IPS DF 4.7 (cell line): ENCODE data around the gene SPECC1.
"Not testable (repeated sequence)": the region's sequence is repeated elsewhere in the genome, so short reads cannot be mapped to it uniquely, and the experiment has no call there.

ENCODE experiments used
- DNase-seq: peaks from one replicate; pipeline ENCODE4 v3.0.0-alpha.2; 2013; ENCODE audit warnings: low spot score; ENCODE audit errors: extremely low read depth

The SPECC1 gene

DNA sequence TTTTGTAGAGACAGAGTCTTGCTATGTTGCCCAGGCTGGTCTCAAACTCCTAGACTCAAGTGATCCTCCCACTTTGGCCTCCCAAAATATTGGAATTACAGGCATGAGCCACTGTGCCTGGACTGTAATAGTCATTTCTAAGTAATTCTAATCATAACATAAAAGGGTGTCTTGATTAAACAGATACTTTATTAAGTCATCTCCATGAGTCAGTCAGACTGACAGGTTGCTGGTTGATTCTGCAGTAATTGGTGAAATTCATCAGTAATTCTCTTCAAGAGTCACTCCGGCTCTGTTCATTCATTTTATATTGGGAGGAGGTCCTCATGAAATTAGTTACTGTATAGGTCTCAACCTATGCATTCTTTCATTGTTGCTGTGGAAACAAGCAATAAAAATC is 85.6 kb downstream of the SPECC1 start:
- no peak for DNase-seq

DNA sequence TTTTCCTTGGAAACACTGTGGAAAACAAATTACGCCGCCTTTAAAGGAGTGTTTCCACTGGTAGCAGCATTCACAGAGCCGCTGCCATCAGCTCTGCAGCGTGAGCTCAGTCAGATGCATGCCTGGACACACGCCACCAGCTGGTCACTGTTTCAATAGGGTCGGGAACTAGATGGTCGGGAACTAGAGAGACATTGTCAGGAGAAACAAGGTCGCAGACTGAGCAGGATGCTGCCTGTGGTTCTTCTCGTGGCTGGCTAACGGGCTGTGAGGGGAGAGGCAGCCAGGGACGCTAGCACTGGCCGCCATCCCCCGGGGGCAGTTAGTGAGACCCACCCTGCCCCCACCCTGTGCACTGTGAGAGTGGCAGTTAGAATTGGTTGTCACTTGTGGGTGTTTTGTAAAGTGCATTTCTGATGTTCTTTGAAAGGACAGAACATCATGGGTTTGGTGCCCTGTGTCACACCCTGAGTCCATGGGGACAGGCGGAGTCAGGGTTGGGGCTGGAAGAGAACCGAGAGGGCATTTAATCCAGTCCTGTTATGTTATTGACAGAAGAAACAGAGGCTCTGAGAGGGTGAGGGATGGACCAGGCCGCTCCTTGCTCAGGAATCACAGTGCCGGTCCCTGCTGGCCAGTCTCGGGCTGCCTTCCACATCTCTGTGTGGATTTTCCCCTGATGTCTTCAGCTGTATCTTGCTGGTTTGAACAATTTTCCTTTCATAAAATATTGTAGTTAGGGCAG is 86.3 kb downstream of the SPECC1 start:
- peak; percentile 56 for DNase-seq

DNA sequence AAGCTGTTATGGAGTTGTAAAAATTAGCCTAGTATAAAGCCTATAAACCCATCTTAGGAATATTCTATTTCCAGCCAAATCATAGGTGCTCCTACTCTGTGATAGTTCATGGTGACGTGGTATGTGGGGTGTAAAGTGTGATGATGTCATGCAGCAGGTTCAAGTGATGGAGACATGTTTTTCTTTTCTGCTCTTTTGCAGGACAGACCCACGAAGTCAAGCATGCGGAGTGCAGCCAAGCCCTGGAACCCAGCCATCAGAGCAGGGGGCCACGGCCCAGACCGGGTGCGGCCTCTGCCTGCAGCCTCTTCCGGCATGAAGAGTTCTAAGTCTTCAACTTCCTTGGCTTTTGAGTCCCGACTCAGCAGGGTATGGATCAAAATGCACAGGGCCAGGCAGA is 87.3 kb downstream of the SPECC1 start:
- DNase-seq: no peak

DNA sequence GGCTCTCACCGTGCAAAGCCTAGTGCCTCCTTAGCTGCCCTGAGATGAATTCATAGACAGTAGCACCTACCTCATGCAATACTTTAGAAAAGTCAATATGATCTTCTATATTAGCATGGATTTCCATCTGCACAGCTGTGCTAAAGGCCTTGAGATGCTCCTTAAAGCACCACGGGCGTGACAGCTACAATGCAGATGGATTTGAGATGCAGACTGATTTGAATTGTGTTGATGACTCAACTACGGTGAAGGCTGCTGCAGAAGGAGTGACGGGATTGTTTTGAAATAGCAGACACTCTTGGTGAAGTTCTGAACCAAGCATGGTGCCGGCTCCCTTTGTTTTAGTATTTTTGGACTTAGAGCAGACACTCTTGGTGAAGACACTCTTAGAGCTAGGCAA is 88.2 kb downstream of the SPECC1 start:
- DNase-seq: no peak

DNA sequence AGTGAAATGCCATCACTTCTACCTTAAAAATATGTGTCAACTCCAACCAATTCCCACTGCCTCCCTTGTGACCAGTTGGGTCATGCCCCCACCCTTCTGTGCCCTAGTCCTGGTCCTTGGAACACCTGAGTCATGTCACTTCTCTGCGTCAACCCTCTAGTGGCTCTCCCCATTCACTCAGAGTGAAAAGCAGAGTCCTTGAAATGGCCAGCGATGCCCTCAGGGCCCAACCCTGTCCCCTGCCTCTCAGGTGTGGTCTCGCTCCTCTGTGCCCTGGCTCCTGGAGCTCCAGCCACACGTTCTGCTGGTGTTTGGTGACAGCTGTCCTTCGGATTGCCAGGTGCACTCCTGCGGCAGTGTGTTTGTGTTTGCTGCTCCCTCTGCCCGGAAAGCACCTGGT is 89.2 kb downstream of the SPECC1 start:
- DNase-seq: no peak

DNA sequence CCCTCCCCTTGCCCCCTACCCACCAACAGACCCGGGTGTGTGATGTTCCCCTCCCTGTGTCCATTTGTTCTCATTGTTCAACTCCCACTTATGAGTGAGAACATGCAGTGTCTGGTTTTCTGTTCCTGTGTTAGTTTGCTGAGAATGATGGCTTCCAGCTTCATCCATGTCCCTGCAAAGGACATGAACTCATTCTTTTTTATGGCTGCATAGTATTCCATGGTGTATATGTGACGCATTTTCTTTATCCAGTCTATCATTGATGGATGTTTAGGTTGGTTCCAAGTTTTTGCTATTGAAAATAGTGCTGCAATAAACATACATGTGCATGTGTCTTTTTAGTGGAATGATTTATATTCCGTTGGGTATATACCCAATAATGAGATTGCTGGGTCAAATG is 91.6 kb downstream of the SPECC1 start:
- not testable (repeated sequence) for DNase-seq

DNA sequence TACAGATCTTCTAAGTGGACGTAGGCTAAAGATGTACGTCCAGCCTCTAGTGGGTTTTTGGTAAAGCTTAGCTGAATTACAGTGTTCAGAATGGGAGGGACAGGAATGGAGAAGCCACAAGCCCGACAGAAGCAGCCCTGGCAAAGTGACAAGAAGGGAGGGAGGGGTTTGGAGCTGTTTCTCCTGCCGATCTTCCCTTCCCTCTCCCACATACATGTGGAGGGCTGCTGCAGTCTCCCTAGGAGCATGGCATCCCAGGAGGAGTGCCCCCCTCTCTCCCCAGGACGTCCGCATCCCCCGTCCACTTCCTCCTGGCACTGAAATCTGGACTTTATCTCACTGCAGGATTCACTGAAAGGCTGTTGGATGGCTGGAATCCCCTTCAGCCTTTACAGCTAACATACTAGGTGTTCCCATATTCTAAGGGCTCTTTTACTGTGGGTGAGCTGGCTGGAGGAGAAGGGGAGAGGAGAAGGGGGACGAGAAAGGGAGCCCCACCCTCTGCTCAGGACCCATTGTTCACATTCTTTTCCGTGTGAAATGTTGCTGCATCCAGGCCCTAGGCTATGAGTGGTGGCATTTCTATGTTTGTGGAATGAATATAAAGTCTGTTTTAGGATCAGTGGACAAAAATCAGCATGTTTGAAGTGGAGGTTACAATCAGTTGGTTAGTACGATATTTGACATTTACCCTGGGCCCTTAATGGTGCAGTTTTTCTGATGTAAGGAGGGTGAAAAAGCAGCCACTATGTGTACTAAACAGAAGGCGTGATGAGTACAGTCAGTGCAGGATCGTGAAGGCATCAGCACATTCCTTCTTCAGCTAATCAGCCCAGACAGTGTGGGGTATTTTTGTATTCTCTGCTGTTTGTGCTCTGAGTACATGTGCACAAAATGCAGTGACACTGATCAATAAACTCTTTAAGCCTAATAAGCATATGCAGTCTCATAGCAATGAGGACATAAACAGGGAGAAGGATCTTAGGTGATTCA is 94.6 kb downstream of the SPECC1 start:
- DNase-seq: no peak

DNA sequence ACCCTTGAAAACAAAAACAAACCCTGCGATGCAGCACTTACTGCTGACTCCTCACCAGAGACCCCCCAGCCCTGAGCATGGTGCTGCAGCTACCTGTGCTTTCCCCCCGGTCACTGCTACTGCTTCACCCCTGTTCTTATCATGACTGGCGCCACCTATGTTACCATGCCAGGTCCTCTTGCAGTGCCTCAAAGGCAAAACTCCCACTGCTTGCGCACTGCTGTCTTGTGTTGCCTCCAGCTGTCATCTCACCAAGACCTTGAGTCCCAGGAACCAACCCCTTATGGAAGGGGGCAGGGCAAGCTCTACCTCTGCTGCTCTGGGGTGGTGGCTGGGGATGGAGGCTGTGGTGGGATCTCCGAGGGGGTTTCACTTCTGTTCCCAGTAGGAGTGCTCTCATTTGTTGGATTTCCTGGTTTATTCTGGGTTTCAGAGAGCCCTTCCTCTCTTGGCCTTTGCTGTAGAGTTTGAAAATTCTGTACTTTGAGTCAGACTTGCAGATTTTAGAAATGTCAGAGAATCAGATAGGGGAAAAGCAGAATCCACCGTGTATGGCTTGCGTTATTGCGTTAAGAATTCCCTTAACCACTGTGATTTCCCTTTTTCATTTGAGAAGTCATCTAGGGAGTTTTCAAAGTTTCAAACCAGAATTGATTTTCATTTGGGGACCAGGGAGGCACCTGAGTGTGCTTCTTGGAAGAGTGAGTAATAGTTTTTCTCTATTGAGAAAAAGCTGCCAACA is 96.6 kb downstream of the SPECC1 start:
- DNase-seq: no peak

DNA sequence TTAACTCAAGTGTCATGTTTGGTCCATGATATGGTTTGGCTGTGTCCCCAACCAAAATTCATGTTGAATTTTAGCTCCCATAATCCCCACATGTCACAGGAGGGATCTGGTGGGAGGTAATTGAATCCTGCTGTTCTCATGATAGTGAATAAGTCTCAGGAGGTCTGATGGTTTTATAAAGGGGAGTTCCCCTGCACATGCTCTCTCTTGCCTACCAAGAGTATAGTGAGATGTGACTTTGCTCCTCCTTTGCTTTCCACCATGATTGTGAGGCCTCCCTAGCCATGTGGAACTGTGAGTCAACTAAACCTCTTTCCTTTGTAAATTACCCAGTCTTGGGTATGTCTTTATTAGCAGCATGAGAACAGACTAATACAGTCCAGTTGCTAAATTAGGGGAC is 97.3 kb downstream of the SPECC1 start:
- not testable (repeated sequence) for DNase-seq

DNA sequence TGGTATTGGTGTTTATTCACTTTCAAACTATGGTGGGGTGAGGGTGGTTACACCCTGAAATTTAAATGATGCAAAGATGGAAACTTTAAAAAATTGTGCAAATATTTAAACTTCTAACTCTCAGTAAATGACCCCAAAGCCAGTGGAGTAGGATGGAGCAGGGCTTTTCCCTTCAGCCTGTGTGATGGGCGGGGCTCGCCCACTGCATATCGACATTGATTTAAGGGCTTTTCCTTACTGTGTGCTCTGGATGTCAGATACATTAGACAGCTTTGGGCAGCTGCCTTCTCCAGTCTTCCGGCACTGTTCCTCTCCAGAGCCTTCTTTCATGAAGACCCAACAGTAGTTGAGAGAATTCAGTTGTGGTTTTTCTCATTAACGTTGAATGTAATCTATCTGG is 99.9 kb downstream of the SPECC1 start:
- no peak for DNase-seq

DNA sequence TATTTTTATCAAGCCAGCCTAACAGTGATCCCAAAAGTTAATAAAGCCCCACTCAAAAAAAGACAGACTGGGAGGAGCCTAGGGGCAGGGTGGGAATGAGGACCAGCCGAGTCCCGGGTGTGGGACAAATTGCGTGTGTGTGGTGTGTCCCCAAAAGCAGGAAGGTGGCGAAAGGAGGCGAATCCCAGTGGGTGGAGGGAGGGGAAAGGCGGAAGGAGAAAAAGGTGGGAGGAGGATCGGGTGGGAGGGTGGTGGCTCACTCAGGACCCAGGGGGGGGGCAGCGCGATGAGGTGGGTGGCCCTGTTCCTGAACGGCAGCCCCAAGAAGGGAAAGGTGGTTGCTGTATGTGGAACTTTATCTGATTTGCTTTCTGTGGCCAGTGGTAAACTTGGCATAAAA is 102.4 kb downstream of the SPECC1 start:
- DNase-seq: no peak

DNA sequence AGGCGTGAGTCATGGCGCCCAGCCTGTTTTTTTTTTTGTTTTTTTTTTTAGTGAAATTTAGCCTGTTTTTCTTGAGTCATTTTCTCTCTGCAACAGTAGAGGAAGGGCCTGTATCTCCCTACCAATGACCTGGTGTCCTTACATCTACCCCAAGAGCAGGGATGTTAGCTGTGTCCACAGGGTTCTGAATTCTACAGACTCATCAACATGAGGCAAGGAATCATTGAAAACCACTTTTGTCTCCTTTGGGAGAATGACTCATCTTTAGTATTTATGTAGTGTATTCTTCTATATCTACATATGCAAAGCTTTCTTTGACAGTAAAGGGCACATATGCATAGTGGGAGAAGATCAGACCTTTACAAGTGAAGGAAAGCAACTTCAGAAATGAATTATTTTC is 105.3 kb downstream of the SPECC1 start:
- no peak for DNase-seq

DNA sequence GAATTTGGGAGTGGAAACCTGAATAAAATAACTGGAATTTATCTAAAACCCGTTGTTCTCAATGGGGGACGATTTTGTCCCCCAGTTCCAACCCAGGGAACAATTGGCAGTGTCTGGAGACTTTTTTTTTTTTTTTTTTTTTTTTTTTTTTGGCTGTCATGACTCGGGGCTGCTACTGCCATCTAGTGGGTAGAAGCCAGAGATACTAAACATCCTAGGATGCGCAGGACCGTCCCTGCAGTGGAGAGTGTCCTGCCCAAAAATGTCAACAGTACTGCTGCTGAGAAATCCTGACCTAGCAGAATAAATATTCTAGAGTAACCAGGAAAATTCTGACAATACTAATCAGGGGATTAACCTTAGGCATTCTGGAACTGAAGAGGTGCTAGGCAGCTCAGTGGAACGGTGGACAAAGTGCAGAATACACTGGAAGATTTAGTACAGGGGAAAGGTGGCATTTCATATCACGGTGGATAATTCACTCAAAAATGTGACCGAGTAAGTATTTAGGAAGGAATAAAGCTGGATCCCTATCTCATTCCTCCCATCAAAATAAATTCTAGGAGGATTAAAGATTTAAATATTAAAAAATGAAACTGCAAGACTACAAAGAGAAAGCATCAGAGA is 107.6 kb downstream of the SPECC1 start:
- DNase-seq: no peak

DNA sequence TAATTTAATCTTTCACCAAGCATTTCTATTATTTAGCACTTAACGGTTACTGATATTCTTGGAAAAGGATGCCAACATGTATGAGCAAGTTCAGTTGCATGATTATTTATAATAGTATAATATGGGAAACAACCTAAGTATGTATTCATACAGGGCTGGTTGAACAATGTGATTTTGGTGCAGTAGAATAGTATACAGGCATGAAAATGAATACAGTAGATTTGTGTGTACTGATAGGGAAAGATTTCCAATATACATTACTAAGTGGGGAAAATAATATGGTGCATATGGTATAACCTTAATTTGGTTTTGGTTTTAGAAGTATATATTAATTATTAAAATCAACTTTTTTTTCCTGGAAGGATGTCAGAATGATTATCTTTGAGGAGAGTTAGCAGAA is 109.1 kb downstream of the SPECC1 start:
- no peak for DNase-seq

DNA sequence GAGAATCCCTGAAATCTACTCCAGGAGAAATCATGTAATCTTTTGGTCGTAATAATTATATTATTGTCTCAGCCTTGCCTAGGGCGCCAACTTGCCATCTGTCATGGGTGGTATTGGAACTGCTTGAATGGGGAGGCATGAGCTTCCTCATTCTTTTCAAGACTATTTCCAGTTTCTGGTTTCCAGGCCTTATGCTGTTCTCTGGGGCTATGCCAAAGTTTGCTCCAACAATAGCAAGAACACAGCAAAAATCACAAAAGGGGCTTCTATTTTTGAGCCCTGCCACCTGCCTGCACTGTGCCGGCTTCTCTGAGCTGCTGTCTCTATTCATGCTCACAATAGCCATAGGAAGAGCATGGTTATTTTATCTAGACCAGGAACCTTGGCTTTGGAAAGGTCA is 111.7 kb downstream of the SPECC1 start:
- no peak for DNase-seq

DNA sequence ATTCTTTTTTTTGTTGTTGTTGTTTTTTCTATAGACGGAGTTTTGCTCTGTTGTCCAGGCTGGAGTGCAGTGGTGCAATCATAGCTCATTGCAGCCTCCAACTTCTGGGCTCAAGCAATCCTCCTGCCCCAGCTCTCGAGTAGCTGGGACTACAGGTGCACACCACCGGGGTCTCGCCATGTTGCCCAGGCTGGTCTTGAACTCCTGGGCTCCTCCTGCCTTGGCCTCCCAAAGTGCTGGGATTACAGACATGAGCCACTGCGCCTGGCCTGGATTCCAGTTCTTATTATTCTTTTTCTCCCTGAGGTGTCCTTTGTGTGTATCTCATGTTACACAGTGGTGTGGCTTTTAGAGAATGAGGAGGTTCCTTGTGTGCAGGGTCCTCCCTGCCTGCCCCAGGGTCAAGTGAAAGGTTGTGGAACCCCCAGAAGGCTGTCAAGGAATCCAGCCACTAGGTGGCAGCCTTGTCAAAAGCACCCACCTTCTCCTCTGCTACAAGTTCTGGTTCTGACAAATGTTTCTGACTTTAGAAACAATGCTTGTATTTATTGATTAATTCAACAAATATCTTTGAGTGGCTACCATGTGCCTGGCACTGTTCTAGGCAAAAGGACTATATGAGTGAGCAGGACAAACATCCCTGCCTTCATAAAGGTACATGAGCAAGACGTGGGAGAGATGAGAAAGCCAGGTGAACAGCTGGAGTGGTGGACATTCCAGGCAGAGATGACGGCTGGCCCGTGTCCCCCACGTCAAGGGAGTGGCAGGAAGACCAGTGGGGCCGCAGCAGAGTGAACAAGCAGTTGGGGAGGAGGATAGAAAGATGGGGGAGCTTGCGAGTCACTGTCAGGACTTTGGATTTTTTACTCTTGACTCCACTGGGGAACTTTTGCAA is 112.4 kb downstream of the SPECC1 start:
- DNase-seq: peak; percentile 83

DNA sequence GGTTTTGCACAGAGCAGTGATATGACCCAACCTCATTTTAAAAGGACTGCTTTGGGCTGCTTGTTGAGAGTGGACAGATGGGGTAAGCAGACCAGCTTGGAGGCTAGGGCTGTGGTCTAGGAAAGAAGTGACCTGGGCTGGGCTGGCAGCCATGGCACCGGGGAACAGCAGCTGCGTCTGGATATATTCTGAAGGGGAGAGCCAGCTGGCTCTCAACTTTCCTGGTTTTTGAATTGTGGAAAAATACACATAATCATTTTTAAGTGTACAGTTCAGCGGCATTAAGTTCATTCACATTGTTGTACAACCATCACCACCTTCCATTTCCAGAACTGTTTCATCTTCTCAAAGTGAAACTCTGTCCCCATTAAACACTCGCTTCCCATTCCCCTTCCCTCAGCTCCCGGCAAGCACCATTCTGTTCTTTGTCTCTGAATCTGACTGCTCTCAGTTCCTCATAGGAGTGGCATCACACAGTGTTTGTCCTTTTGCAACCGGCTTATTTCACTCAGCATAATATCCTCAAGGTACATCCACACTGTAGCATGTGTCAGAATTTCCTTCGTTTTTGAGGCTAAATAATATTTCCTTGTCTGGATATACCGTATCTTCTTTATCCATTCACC is 113.2 kb downstream of the SPECC1 start:
- DNase-seq: no peak

DNA sequence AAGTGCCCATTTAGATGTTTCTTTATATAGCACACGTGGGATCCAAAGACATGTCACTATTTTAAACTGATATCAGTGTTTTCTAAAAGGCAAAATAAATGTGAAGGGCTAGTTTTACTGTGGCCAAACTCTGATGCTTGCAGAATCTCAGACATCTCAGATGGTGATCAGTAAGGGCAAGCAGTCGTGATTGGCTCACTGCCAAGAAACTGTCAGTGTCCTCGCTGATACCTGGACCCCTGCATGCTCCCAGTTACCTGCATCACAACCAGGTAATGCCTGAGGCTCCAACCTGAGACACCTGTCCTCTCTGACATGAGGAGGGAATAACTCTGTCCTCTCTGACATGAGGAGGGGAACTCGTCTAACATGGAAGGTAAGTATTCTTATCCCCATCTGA is 114.0 kb downstream of the SPECC1 start:
- no peak for DNase-seq

DNA sequence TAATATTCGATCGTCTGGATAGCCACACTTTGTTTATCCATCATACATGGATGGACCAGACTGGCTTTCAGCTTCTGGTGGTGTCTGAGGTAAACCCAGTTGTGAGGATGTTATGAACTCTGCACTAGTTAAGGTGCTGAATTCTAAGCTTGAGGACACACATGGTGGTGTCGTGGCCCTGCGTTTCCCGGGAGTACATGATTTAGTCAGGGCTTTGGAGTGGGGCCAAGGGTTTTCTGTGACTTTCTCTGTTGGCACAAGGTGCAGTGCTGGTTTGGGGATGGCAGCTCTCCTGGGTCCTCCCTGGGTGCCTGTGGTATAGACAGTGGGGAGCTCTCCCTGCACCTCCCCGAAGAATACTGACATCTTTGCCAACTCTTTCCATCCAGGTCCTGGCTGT is 116.6 kb downstream of the SPECC1 start:
- no peak for DNase-seq
